Measurements from ENCODE around the gene REXO4. TPM values are rescaled to one million over a fixed set of nuclear protein-coding genes. Genes with fewer than 3 reads are reported as not detected.

Gene REXO4
- total RNA-seq, 1 experiment from 2014 or later: 38.6 TPM

- TF ChIP-seq ZNF416 (CRISPR knock-in tag; IDR thresholded peaks at IDR 0.05) (no peak), ELF4 (CRISPR knock-in tag; IDR thresholded peaks at IDR 0.05; ENCODE audit: low read depth) (no peak), STAT6 (CRISPR knock-in tag; conservative IDR thresholded peaks at IDR 0.05; ENCODE audit: low read depth) (no peak), ZNF671 (CRISPR knock-in tag; IDR thresholded peaks at IDR 0.05) (no peak), PRDM15 (CRISPR knock-in tag; IDR thresholded peaks at IDR 0.05) (no peak), GRHL2 (CRISPR knock-in tag; IDR thresholded peaks at IDR 0.05; ENCODE audit: insufficient replicate concordance, severe bottlenecking) (no peak), SMAD4 (CRISPR knock-in tag; IDR thresholded peaks at IDR 0.05) (no peak), ZNF263 (CRISPR knock-in tag; IDR thresholded peaks at IDR 0.05; ENCODE audit: low read depth) (no peak), MYBL2 (CRISPR knock-in tag; IDR thresholded peaks at IDR 0.05) (no peak)
- peaks cover 20% of the 10 kb centered on the region for H3K27me3 Mint-ChIP-seq (ENCODE audit: low read depth)
- CTCF ChIA-PET: interaction anchor here (0.8 to 1.6 kb wide), 6 partner anchors 8 to 244 kb away, joined by 3 to 16 read pairs (median 4); partner anchors contain the start of gene CACFD1
- DNase-seq (ENCODE audit: low spot score) (no peak), ATAC-seq (no peak)
- peaks cover 10% of the 10 kb centered on the region for H3K36me3 Mint-ChIP-seq
- peaks cover 3% of the 10 kb centered on the region; the same call in 1 of the 2 replicates for H3K4me1 Mint-ChIP-seq
- peaks cover 8% of the 10 kb centered on the region for H3K9me3 Mint-ChIP-seq
- no peak overlapping the region for H3K27ac Mint-ChIP-seq
- POLR2A ChIA-PET: interaction anchor here (0.7 to 1.0 kb wide), 4 partner anchors 12 to 367 kb away, joined by 3 to 4 read pairs (median 4); partner anchors contain the start of genes CACFD1 and SURF1
- H3K4me3 Mint-ChIP-seq: peak overlapping the region; percentile 51
Measured at GRCh38 chr9:133430244-133430643, 12.4 kb upstream of the REXO4 start.

- H3K4me1 Mint-ChIP-seq: peaks cover 3% of the 10 kb centered on the region; the same call in 1 of the 2 replicates
- no peak overlapping the region for H3K27ac Mint-ChIP-seq
- H3K4me3 Mint-ChIP-seq: peak overlapping the region; percentile 66
- H3K9me3 Mint-ChIP-seq: peaks cover 8% of the 10 kb centered on the region
- H3K36me3 Mint-ChIP-seq: peaks cover 10% of the 10 kb centered on the region
- DNase-seq (ENCODE audit: low spot score) (peak; percentile 88), ATAC-seq (peak; percentile 71)
- peaks cover 20% of the 10 kb centered on the region for H3K27me3 Mint-ChIP-seq (ENCODE audit: low read depth)
- ChIA-PET CTCF (interaction anchor here (0.6 to 1.6 kb wide), 6 partner anchors 8 to 244 kb away, joined by 3 to 16 read pairs (median 4); partner anchors contain the start of gene CACFD1), POLR2A (interaction anchor here (0.9 to 1.0 kb wide), 2 partner anchors 11 to 74 kb away, joined by 3 to 4 read pairs; partner anchors contain the start of gene SURF1)
- TF ChIP-seq NR1H2 (CRISPR knock-in tag; IDR thresholded peaks at IDR 0.05): no peak
- peak; percentile 92 for TF ChIP-seq HMGXB4 (CRISPR knock-in tag; IDR thresholded peaks at IDR 0.05)
- no peak for TF ChIP-seq NR2C2 (CRISPR knock-in tag; IDR thresholded peaks at IDR 0.05)
- no peak; the same call in 1 of the 2 replicates for TF ChIP-seq PRRX2 (CRISPR knock-in tag; IDR thresholded peaks at IDR 0.05)
- TF ChIP-seq NFE2L1 (CRISPR knock-in tag; IDR thresholded peaks at IDR 0.05): no peak
- TF ChIP-seq HMGA2 (CRISPR knock-in tag; IDR thresholded peaks at IDR 0.05): no peak
- TF ChIP-seq STAT6 (CRISPR knock-in tag; conservative IDR thresholded peaks at IDR 0.05; ENCODE audit: low read depth): no peak
- TF ChIP-seq IRF1 (CRISPR knock-in tag; IDR thresholded peaks at IDR 0.05): no peak
- TF ChIP-seq PRDM15 (CRISPR knock-in tag; IDR thresholded peaks at IDR 0.05): no peak
- TF ChIP-seq JUN (CRISPR knock-in tag; IDR thresholded peaks at IDR 0.05): 0 out of 2 replicates have a peak, but pooled peaks have one; percentile 54
- no peak for TF ChIP-seq IRF2 (CRISPR knock-in tag; IDR thresholded peaks at IDR 0.05; ENCODE audit: borderline replicate concordance, low read depth)
- no peak for TF ChIP-seq NFATC4 (CRISPR knock-in tag; IDR thresholded peaks at IDR 0.05)
Measured at GRCh38 chr9:133429641-133430161, 11.9 kb upstream of the REXO4 start.
